AG04450 (cell line): ENCODE data around the gene AGXT2. TPM values are rescaled to one million over a fixed set of nuclear protein-coding genes. Genes with fewer than 3 reads are reported as not detected.

Source experiments
- CTCF ChIA-PET: fragments of 300-600, 350-600 bp; formaldehyde crosslinking; extraction: SDS; loops from one replicate; lab custom pipeline; 2022; ENCODE audit warnings: antibody characterized with exemption, inconsistent platforms; lab: Charles Lee
- POLR2A ChIA-PET: fragments of 350-600 bp; formaldehyde crosslinking; extraction: SDS; loops from one replicate; lab custom pipeline; 2021; ENCODE audit warnings: antibody characterized with exemption, inconsistent platforms; lab: Yijun Ruan, JAX
- DNase-seq: peaks from one replicate; pipeline ENCODE4 v3.0.0-alpha.2; 2011; ENCODE audit warnings: low read depth, low spot score
- H3K27ac ChIP-seq: one replicate; pipeline ENCODE4 v1.5.1; 2012; ENCODE audit warnings: low read depth, low read length, control low read depth
- H3K27me3 ChIP-seq: one replicate; pipeline ENCODE4 v1.6.0; 2012; ENCODE audit warnings: low read length; ENCODE audit not compliant: control insufficient read depth, insufficient read depth
- H3K4me3 ChIP-seq: 2 replicates; pipeline ENCODE4 v1.5.1; 2011; ENCODE audit warnings: mild to moderate bottlenecking, low read depth, low read length, control low read depth
- H3K9me3 ChIP-seq: 2 replicates; pipeline ENCODE4 v1.5.1; 2012; ENCODE audit warnings: low read length; ENCODE audit not compliant: control insufficient read depth, insufficient read depth
- CTCF ChIP-seq: IDR thresholded peaks from 2 replicates; pipeline ENCODE4 v1.5.1; 2011; ENCODE audit warnings: low read depth, low read length, control low read depth, inconsistent platforms
- polyA minus RNA-seq: library from RNA; depleted of rRNA, polyadenylated mRNA; stranded (reverse); fragments of >200 nt; gene quantifications from 2 replicates; pipeline ENCODE4 v1.2.3, GENCODE V29; 2011; rRNA and poly(A)+ RNA removed
- polyA plus RNA-seq: library from polyadenylated mRNA; depleted of rRNA; stranded (reverse); fragments of >200 nt; gene quantifications from 2 replicates; pipeline ENCODE4 v1.2.3, GENCODE V29; 2011; rRNA removed

The AGXT2 gene
- not detected in 2 replicates for polyA plus RNA-seq
- polyA minus RNA-seq = not detected in 2 replicates

DNA sequence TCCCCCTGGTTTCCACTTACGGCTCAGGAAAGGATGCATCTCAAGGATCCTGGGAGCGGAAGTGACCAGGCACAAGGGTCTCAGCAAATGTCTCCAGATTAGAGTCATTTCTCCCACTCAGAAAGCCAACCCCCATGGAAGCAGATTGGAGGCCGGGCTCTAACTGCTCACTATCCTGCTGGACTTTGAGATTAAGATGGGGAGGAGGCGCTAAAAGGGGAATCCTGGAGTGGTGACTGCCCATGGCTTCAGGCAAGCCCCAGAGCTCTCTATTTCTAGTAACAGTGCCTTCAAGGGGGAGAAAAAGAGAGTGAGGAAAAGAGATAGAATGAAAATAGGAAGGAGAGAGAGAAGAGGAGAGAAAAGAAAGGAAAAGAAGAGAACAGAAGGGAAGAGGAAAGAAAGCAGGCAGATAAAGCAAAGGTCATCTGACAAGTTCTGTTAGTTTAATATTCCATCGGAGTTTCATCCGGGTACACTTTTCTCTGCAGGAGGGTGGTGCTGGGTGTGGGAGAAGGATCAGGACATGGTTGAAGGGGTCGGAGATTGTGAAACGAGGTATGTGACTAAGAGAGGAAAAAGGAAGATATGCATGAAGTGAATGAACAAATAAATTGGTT is at the start of gene AGXT2:
AGXT2 (minus strand) TSS at position 165 of the 620 bp plus-strand sequence; CDS start at position 108, 57 bp downstream.
- H3K9me3 ChIP-seq = no peaks in the 10 kb centered on the region
- H3K4me3 ChIP-seq = no peak within 1 kb of the TSS
- CTCF ChIA-PET = no interaction called here
- no peak for DNase-seq
- no peak for TF ChIP-seq CTCF
- no peaks in the 10 kb centered on the region for H3K27me3 ChIP-seq
- H3K27ac ChIP-seq = peak within 1 kb of the TSS; percentile 34
- POLR2A ChIA-PET = no interaction called here

DNA sequence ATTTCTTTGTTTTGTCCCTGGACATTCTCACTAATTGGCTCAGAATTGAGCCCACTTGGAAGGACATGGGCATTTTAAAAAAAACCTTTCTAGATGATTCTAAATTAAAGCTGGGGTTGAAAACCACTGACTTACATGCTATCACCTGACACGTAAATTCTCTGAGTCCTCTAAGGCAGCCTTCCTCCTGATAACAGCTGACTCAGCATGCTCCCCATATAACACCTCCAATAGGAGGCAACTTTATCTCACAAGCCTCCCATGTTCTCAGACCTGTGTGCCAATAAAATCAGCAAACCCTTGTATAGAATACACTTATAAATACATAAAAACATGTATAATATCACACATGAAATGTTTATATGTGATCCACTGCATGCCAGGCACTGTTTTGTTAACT is 49.2 kb upstream of the AGXT2 start:
- Histone ChIP-seq H3K4me3 (no peak overlapping the region), H3K9me3 (no peaks in the 10 kb centered on the region), H3K27me3 (peaks cover 6% of the 10 kb centered on the region), H3K27ac (no peak overlapping the region)
- POLR2A ChIA-PET = no interaction called here
- CTCF ChIA-PET = no interaction called here
- DNase-seq = no peak
- no peak for TF ChIP-seq CTCF

- H3K27me3 ChIP-seq = peaks cover 6% of the 10 kb centered on the region
- ChIA-PET CTCF (no interaction called here), POLR2A (no interaction called here)
- no peak for DNase-seq
- H3K27ac ChIP-seq = no peak overlapping the region
- no peak for TF ChIP-seq CTCF
- no peak overlapping the region for H3K4me3 ChIP-seq
- H3K9me3 ChIP-seq = no peaks in the 10 kb centered on the region
These were observed 48.5 kb upstream of the AGXT2 start for GRCh38 chr5:35096216-35096615.

GRCh38 chr5:35095366-35095765 is 47.6 kb upstream of the AGXT2 start:
- H3K9me3 ChIP-seq = no peaks in the 10 kb centered on the region
- ChIA-PET POLR2A (no interaction called here), CTCF (no interaction called here)
- no peak for TF ChIP-seq CTCF
- no peak for DNase-seq
- no peak overlapping the region for H3K4me3 ChIP-seq
- H3K27me3 ChIP-seq = peaks cover 6% of the 10 kb centered on the region
- H3K27ac ChIP-seq = no peak overlapping the region

DNA sequence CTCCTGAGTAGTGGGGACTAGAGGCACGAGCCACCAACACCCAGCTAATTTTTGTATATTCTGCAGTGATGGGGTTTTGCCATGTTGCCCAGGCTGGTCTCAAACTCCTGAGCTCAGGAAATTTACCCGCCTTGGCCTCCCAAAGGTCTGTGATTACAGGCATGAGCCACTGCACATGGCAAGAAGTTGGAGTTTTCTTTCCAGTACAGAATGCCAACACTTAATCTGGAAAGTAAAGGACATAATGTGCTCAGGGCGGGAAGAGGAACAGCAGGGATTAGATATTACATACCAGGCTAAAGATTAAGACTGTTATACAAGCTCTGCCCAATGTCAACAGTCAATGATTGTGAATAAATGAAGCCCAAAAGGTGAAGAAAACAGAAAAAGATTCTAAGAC is 47.2 kb upstream of the AGXT2 start:
- Histone ChIP-seq H3K4me3 (no peak overlapping the region), H3K27me3 (peaks cover 6% of the 10 kb centered on the region), H3K9me3 (no peaks in the 10 kb centered on the region), H3K27ac (no peak overlapping the region)
- ChIA-PET POLR2A (no interaction called here), CTCF (no interaction called here)
- no peak for DNase-seq
- TF ChIP-seq CTCF = no peak
